Liver (tissue), 3 donors: ENCODE results near the gene TLCD3A.

Source experiments
- CTCF ChIP-seq: fragments of 150-350 bp; IDR thresholded peaks from 2 replicates; pipeline ENCODE4 v1.5.1; 2017; ENCODE audit warnings: improper control_type of control experiment, low read depth, low read length; ENCODE audit not compliant: missing input control
- HNF4G ChIP-seq: IDR thresholded peaks from 2 replicates; pipeline ENCODE4 v1.6.1; 2016; ENCODE audit warnings: antibody characterized with exemption
- REST ChIP-seq: IDR thresholded peaks from 2 replicates; pipeline ENCODE4 v1.6.1; 2016; ENCODE audit warnings: antibody characterized with exemption, mild to moderate bottlenecking
- SP1 ChIP-seq: IDR thresholded peaks from 2 replicates; pipeline ENCODE4 v1.6.1; 2018; ENCODE audit warnings: antibody characterized with exemption, mild to moderate bottlenecking
- donor health status: healthy.
- donor health status: healthy.

- TF ChIP-seq CTCF (no peak), REST (no peak), HNF4G (no peak), SP1 (no peak)
Observed at GRCh38 chr17:742147-742793, 9.9 kb downstream of the TLCD3A start.
